ENCODE data around the gene APBA2.

DNA sequence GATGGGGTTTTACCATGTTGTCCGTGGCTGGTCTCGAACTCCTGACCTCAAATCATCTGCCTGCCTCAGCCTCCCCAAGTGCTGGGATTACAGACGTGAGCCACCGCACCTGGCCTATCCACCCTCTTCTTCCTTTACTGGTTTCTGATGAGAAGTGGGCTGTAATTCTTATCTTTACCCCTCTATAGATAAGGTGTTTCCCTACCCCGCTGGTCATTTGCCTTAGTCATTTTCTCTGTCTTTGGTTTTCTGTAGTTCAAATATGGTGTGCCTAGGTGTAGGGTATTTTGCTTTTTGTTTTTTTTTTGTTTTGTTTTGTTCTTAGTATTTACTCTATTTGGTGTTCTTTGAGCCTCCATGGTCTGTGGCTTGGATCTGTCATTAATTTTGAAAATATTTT lies 41.3 kb downstream of the APBA2 start:
- TF ChIP-seq EZH2phosphoT487 (IDR thresholded peaks at IDR 0.05; ENCODE audit: borderline replicate concordance, low read depth, low read length): no peak
- TF ChIP-seq, protein P1, sequence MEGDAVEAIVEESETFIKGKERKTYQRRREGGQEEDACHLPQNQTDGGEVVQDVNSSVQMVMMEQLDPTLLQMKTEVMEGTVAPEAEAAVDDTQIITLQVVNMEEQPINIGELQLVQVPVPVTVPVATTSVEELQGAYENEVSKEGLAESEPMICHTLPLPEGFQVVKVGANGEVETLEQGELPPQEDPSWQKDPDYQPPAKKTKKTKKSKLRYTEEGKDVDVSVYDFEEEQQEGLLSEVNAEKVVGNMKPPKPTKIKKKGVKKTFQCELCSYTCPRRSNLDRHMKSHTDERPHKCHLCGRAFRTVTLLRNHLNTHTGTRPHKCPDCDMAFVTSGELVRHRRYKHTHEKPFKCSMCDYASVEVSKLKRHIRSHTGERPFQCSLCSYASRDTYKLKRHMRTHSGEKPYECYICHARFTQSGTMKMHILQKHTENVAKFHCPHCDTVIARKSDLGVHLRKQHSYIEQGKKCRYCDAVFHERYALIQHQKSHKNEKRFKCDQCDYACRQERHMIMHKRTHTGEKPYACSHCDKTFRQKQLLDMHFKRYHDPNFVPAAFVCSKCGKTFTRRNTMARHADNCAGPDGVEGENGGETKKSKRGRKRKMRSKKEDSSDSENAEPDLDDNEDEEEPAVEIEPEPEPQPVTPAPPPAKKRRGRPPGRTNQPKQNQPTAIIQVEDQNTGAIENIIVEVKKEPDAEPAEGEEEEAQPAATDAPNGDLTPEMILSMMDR (conservative IDR thresholded peaks at IDR 0.05; ENCODE audit: low read length): no peak

Measured in OCI-LY7 (cell line).